HG03025 (cell line): ENCODE measurements around the gene ERC2.

ENCODE experiments used
- ATAC-seq: cut with Tn5 transposase; IDR thresholded peaks from one replicate; pipeline ENCODE4 v1.9.1; 2021; ENCODE audit warnings: mild to moderate bottlenecking, moderate library complexity; ENCODE audit not compliant: unreplicated experiment, low FRiP score

Gene ERC2

GRCh38 chr3:56370991-56371775, 97.1 kb downstream of the ERC2 start:
- ATAC-seq: no peak

GRCh38 chr3:56369914-56370313, 98.4 kb downstream of the ERC2 start:
- ATAC-seq: no peak

DNA sequence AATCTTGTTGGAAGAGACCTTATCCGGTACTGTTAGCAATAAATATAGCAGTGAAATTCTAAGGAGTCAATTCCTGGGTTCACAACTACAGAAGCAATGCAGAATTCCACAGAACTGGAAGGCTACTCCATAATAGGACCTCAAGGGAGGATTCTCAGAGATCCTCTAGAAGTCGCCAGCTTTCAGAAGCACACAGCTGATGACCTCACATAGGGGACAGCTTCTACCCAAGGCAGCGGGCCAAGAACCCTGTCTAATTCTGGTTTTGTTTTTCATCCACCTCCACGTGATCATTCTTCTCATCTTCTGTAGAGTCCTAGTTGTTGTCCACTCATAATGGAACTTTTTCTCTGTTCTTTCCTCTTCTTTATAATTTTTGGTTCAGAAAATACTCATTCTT, 99.4 kb downstream of the ERC2 start:
- ATAC-seq: no peak

- no peak for ATAC-seq
Observed at GRCh38 chr3:56366641-56367162, 101.6 kb downstream of the ERC2 start.

- ATAC-seq: no peak
Observed at GRCh38 chr3:56365905-56366640, 102.2 kb downstream of the ERC2 start.

GRCh38 chr3:56364665-56365064, 103.6 kb downstream of the ERC2 start:
- ATAC-seq: no peak

- ATAC-seq: no peak
Observed at GRCh38 chr3:56363720-56364119, 104.5 kb downstream of the ERC2 start.

DNA sequence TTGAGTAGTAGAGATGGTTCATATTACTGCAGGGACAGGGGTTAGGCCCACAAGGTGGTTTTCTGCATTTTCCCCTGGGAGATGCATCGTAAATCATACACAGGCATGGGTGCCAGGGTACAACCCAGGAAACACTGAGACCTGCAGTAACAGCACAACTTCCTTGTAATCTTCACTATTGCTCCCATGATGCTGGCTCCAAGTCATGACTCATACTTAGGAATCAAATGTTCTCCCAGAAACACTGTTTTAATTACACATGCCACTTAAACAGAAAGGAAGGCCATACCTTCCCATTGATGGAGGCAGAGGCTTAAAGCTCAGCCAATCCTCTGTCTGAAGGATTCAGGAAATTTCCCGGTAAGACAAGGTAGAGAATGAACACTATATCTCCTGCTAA, 106.5 kb downstream of the ERC2 start:
- ATAC-seq: no peak

DNA sequence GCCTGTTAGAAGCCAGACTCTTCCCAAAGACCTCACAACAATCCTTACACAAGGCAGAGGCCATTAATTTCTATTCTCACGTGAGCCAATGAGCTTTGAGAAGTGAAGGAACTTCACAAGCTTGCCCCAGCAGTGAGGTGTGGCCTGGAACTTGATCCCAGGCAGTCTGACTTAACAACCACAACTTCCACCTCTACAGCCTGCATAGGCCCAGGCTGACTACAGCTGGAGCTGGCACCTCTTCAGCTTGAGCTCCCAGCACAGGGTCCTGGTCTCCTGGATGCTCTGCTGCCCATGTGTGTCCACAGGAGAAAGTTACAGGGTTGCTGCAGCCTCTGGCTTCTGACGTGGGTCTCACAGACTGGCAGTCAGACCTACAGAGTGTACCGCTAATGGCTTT, 111.0 kb downstream of the ERC2 start:
- no peak for ATAC-seq

GRCh38 chr3:56356808-56357207, 111.5 kb downstream of the ERC2 start:
- ATAC-seq: no peak

DNA sequence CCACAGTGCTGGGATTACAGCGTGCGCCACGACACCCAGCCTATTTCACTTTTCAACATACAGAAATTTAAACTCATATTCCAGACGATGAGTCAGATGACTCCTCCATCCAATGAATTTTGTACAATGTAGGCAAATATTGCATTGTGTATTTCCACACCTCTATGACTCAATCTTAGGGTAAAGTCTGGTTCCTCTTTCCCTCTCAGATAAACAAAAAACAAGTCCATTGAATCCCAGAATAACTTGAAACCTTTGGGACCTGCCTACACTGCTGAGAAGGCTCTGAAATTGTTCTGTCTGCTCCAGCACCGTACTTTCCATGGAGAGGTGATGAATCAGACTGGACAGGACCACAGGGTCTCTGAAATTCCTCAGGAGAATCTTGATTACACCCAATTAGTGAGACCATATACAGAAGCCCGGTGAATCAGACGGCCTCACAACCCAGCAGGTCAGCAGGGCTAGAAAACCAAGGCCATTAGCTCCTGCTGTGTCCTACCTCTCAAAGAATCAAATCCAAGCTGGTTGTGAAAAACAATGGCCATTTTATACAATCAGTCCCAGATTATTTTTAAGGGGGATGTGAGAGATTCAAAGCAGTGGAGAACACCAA, 112.6 kb downstream of the ERC2 start:
- ATAC-seq: no peak

- ATAC-seq: no peak
Observed at GRCh38 chr3:56351537-56351936, 116.7 kb downstream of the ERC2 start.

GRCh38 chr3:56347219-56347871, 120.9 kb downstream of the ERC2 start:
- no peak for ATAC-seq

DNA sequence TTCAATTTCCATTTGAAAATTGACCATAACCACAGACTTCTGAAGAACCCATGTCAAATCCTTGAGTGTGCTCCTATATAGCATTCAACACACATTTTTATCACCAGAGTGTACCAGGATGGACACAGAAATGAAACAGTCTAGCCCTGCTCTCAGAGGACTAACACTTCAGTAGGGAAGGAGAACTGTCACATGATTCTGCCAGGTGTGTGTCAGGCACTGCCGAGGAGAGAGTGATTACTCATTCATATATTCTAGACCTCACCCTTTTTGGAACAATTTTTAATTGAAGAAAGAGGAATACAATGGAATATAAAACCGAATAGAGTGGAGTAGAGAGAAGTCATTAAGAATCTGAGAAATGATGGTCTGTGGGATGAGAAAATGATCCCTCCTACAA, 125.8 kb downstream of the ERC2 start:
- no peak for ATAC-seq

DNA sequence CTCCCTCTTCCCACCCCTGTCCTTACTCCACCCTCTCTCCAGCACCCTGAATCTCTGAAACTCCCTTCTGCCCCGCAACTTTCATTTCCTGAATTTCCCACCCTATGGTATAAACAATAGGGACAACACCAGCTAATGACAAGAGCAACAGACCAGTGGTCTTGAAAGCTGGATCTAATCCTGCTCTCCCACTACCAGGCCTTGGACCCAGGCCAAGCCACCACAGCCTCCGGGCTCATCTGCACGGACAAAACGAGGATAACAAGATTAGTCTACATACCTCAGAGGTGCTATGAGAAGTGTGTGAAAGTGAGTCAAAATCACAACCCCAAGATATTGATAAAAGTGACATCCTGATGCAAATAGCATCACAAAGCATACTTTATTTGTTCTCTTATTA, 128.6 kb downstream of the ERC2 start:
- ATAC-seq: no peak

DNA sequence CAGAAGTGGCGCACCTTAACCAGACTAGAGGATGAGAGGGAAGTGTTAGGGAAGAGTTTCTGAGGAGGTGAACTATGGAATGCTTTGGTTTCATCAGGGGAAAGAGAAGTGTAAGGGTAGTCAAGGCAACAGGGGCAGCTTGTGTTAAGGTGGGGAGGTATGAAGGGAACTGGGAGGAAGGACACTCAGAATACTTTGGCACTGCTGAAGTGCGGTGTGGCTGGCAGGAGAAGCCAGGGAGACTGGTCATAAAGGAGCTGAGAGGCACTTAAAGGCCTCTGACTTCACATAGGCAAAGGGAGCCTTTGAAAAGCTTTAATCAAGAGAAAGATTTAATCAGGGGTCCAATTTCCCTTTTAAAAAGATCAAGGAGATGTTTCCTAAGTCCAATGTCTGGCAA, 129.0 kb downstream of the ERC2 start:
- ATAC-seq: no peak

- ATAC-seq: no peak
Observed at GRCh38 chr3:56336023-56336422, 132.2 kb downstream of the ERC2 start.

DNA sequence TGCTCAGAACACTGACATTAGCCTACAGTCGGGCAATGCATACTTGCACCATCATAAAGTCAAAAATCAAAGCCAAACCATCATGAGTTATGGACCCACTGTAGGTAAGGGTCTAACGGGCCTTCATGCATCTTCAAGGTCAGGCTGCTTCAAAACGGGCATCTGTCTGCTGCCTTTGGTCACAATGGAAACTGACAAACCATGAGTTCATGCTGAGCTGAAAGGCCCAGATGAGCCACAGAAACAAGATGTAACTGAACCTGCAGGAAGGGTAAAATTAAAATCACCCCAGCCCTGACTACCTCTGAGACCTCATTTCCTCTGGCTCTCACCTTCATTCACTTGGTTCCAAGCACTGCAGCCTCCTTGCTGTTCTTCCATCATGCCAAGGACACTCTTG, 143.8 kb downstream of the ERC2 start:
- ATAC-seq: no peak

- no peak for ATAC-seq
Observed at GRCh38 chr3:56323986-56324420, 144.3 kb downstream of the ERC2 start.

- no peak for ATAC-seq
Observed at GRCh38 chr3:56322862-56323261, 145.4 kb downstream of the ERC2 start.

DNA sequence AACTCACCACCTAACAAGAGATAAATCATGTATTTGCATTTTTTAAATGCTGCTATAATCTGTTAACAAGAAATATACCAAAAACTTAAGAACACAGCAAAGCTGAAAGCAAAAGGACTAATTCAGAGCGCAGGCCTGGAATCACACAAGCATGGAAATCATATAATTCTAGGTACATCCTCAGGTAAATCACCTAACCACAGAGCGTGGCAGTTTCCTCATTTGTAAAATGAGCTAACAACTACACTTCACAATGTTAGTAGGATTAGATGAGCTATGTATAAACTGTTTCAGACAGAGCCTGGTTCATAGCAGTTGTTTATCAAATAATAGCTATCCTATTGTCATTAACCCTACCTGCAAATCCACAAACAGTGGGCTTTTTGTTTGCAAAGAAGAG, 146.4 kb downstream of the ERC2 start:
- no peak for ATAC-seq
